Stimulated activated CD8-positive, alpha-beta memory T cell treated with anti-CD3 and anti-CD28 coated beads, Interleukin-7, amount 100 ng/mL, for 1 hour (primary cell): ENCODE results near the gene GID8.

ENCODE experiments used
- DNase-seq, 2 donors: peaks; one replicate each; pipeline ENCODE4 v3.0.0-alpha.2; 2020; ENCODE audit warnings: low read depth in 2 of 2

The GID8 gene

DNA sequence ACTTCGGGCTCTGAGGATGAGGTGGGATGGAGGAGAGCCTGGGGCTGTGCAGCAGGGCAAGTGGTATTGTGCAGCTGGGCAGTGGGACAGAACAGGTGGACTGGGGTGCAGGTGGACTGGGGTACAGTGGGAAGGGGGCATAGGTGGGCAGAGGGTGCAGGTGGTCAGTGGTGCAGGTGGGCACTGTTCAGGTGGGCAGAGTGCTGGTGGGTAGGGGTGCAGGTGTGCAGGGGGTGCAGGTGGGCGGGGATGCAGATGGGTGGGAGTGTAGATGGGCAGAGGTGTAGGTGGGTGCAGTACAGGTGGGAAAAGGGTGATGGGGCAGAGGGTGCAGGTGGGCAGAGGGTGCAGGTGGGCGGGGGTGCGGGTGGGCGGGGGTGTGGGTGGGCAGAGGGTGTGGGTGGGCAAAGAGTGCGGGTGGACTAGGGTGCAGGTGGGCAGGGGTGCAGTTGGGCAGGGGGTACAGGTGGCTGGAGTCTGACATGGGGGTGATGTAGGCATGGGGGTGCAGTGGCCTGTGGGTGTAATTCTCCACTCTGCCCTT, 48.4 kb downstream of the GID8 start:
- no peak for DNase-seq

DNA sequence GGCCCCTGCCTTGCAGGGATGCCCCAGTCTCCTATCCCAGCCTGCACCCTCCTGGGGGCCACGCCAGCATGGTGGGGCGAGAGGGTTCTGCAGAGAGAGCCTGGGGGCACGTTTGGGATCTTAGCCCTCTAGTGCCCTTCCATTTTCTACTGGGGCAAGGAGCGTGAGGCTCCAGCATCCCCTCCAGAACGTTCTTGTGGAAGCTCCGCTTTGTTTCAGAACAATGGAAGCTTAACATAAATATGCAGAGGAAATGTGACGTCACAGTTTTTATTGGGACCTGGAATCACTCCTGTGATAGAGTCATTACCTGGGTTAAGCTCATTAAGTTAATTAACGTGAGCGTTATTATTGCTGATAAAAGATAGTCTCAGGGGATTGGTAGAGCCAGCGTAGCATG, 49.2 kb downstream of the GID8 start:
- DNase-seq = no peak

DNA sequence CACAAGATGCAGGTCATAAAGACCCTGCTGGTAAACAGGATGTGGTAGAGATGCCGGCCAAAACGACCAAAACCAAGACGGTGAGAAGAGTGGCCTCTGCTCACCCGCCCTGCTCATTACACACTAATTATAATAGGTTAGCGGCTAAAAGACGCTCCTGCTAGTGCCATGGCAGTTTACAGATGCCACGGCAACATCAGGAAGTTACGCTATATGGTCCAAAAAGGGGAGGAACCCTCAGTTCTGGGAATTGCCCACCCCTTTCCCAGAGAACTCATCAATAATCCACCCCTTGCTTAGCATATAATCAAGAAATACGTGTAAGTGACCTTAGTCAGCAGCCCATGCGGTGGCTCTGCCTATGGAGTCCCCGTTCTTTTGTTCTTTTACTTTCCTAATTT, 51.3 kb downstream of the GID8 start:
- no peak for DNase-seq

DNA sequence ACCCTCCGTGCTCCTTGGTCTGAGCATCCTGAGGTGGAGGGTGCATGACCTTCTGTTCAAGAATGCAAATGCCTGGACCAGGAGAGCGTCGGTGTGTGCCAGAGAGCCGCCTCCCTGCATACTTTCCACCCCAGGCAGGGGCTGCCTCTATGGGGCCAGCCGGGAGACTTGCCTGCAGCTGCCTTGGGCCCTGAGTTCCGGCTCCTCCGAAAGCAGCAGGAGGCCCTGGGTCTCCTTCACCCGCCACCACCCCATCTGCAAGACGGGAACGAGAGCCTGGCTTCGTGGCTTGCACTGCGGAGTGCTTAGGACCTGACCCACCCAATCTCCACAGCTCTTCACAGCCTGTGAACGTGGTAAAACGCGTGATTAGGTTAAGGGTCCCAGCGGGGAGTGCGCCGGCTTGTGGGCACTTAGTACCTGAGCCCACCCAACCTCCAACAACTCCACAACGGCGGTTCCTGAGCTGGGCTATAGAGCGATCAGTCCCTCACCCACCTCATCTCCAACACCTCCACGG, 52.4 kb downstream of the GID8 start:
- DNase-seq = no peak

DNA sequence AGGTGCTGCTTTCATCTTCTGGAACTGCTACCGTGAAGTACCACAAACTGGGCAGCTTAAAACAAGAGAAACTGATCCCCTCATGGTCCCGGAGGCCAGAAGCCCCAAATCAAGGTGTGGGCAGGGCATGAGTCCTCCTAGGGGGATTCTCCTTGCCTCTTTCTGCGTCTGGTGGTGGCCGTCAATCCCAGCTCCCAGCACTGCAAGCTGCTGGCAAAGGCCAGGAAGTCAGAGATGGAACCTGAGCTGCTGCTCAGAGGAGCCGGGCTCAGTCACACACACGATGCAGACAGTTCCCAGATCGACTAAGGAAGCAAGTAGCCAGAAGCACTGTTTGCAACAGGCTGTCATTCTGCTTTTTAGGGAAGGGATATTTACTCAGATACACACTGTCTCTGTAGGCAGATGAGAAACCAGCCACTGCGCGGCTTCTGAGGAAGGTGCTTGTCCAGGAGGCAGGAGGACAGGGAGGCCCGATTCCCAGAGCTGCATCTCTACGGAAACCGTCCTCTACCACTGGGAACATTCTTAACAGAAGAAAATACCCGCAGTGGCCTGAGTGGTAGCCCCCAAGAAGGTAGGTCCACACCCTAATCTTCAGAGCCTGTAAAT, 53.4 kb downstream of the GID8 start:
- DNase-seq = no peak

DNA sequence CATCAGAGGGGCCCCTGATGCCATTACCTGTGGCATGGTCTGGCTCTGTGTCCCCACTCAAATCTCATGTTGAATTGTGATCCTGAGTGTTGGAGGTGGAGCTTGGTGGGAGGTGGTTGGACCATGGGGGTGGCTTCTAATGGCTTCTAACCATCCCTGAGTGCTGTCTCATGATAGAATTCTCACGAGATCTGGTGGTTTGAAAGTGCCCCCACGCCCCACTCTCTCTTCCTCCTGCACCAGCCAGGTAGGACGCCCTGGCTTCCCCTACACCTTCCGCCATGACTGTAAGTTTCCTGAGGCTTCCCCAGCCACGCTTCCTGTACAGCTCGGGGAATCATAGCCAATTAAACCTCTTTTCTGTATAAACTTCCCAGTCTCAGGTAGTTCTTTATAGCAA, 53.9 kb downstream of the GID8 start:
- no peak for DNase-seq

DNA sequence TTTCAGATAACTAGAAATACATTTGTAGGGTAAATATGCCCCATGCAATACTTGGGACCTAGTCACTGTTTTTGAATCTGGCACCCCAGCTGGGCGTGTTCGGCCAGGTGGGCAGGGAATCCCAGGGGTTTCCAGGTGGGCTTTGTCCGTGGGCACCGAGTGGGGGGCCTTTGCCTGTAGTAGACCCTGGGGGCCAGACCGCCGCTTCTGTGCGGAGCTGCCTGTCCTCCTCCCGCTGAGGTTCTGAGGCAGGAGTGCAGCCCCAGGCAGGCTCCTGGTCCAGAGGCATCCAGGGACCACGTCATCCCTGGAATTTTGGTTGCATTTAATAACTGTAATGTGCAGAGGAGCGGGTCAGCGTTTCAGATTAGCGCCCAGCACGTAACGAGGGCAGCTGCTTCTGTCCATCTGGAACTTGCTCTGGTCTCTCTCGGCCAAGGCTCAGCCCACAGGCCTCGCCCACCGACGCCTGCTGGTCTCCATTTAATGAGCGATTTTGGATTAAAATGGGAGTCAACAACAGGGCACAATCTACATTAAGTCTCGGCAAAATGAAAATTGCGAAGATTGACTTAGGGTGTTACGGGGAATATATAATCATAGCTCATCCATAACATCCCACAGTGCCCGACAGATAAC, 56.0 kb downstream of the GID8 start:
- DNase-seq = no peak

DNA sequence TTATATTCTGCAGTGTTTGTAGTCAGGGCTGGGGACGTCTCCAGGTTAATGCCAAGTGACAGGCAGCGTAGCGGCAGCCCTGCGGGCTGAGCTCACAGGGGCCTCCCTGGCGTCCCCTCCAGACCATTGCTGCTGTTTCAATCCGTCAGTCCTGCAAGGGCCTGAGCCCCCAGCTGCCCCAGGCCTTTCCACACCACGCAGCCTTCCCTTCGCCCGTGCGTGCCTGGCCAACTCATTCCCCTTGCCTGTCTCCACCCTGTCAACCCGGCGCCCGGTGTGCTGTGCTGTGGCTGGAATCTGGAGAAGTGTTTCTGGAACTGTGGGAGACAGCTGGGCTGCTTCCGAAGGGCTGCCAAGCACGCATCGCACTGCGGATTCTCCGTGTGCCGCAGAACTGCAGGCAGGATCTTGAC, 56.9 kb downstream of the GID8 start:
- DNase-seq = no peak

DNA sequence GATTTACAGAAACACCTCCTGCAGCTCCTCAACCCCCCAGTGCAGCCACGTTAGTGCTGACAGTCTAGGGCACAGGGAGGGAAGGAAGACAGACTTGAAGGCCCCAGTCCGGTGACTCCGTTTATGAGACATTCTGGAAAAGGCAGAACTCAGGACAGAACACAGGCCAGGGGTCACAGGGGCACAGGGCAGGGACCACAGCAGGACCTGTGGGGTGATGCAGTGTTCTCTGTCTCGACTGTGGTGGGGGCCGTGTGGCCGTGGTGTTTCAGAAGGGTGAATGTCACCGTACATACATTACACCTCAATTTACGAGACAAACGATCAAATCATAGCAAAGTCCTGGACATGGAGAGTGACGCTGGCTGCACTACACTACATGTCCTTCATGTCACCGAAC, 57.5 kb downstream of the GID8 start:
- no peak for DNase-seq

DNA sequence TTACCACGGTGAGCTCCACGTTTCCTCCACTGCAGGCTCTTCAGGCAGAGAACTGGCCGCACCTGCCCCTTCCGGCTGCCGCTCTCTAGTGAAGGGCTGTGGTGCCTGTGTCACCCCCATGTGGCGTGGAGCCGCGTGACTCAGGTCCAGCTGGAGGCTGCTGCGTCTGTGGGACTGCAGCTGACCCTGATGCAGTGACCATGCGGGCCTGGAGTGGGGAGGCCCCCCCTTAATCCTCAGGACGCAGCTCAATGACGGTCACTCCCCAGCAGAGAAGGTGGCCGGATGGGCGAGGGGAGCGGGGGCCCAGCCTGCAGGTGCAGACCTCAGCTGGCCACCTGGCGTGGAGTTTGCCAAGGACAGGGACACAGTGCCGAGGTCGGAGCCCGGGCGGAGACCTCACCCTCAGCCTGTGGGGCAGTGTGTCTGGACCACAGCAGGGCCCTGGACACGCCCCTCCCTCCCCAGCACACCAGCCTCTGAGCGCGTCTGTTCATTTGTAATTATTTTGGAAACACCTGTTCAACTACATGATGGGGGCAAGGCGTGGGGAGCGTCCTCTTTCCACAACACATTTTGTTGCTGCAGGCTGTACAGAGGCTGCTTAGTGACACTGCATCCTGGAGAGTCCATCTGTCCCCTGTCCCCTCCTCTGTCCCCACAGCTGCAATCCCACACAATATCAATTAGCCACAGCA, 58.1 kb downstream of the GID8 start:
- DNase-seq = no peak

DNA sequence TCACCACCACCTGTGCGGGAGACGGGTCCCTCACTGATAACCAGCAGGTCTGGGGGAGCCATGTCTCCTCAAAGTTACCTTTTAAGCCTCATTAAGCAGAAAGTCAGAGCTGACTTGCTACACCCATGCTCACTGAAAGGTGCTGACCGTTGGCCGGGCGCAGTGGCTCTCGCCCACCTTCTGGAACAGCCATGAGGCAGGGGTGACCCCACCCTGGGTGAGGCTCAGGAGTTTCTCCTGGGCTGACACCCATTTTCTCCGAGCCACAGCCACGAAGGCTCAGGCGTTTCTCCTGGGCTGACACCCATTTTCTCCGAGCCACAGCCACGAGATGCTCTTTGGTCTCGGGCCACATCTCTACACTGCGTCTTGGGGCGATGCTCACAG, 58.6 kb downstream of the GID8 start:
- DNase-seq = no peak

DNA sequence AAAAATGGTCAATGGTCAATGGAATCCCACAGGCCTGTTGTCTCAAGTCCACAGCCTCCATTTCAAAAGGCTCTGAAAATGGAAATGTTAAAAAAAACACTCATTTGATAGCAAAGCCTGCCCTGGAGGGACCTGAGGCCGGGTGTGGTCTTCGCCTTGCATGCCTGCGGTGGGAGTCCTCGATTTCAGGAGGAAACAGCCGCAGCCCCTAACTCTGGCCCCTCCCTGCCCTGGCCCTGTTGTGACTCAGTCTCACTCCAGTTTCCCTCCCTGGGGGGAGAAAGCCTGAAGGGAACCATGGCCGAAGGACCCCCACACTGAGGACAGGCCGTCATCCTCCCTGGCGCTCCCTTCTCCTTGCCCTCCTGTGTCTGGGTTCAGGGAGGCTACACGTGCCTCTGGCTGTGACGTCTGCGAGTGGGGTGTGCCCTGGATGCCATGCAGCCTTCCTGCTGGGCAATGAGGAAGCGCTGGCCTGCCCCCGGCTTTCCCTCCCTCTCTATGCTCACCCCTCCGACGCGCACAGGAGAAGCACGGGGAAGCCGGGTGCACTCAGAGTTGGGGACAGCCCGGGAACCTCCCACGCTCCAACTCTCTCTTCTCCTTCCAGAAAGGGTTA, 59.6 kb downstream of the GID8 start:
- no peak for DNase-seq
